HepG2 (cell line): ENCODE results near the gene FAM167B. TPM values are rescaled to one million over a fixed set of nuclear protein-coding genes. Genes with fewer than 3 reads are reported as not detected.

Experiments
- ATAC-seq: fragments of 200-7000 bp; cut with Tn5 transposase; 3 replicates; pipeline ENCODE4 v1.9.1; 2020; ENCODE audit warnings: mild to moderate bottlenecking, moderate library complexity
- BruUV-seq: library from RNA; stranded (reverse); fragments of 400-500 nt; replicated peaks from 2 replicates; lab custom pipeline; 2021; lab: Mats Ljungman, UMichigan
- CTCF ChIA-PET: fragments of 300-600 bp; formaldehyde crosslinking; extraction: SDS; loops from one replicate; lab custom pipeline; 2021; ENCODE audit warnings: low total read pairs, inconsistent platforms, low intra/inter-chr PET ratio; lab: Yijun Ruan, JAX
- POLR2A ChIA-PET: fragments of 350-600 bp; sonication (Branson Sonifier 250); formaldehyde crosslinking; loops from one replicate; lab custom pipeline; 2020; ENCODE audit warnings: antibody characterized with exemption, inconsistent platforms; lab: Yijun Ruan, JAX
- DNase-seq: peaks from one replicate; pipeline ENCODE4 v3.0.0-alpha.2; 2015; ENCODE audit warnings: low spot score
- FAIRE-seq: peaks from 3 replicates; lab custom pipeline; 2011; peaks lifted over from hg19 to GRCh38; lab: Jason Lieb, UNC
- H2AFZ ChIP-seq: one replicate; pipeline ENCODE4 v1.6.1; 2011; ENCODE audit warnings: low read length, inconsistent platforms
- H3K27ac ChIP-seq: fragments of 300-600 bp; 3 replicates; pipeline ENCODE4 v1.8.0; 2011; ENCODE audit warnings: mixed run types, mild to moderate bottlenecking, mixed read lengths, low read length, inconsistent platforms; ENCODE audit not compliant: insufficient read depth; ENCODE audit errors: extremely low read length
- H3K27me3 ChIP-seq, 2 experiments: fragments of 200-600 bp in 1 of 2; 2 replicates in 1 of 2; 3 replicates in 1 of 2; pipeline versions ENCODE4 v1.6.0 to v1.8.0; 2011; ENCODE audit warnings: low read length in 2 of 2, mild to moderate bottlenecking in 2 of 2, moderate library complexity in 2 of 2, inconsistent platforms in 1 of 2; ENCODE audit not compliant: insufficient read depth in 2 of 2, control insufficient read depth in 1 of 2
- H3K36me3 ChIP-seq, 2 experiments: fragments of 200-600 bp in 1 of 2; replicated peaks in 1 of 2; 2 replicates in 1 of 2; 3 replicates in 1 of 2; pipeline versions ENCODE4 v1.5.1 to v1.8.0; 2011; ENCODE audit warnings: low read length in 2 of 2, inconsistent platforms in 1 of 2; ENCODE audit not compliant: insufficient read depth in 2 of 2, control insufficient read depth in 1 of 2
- H3K4me1 ChIP-seq: 2 replicates; pipeline ENCODE4 v1.5.1; 2012; ENCODE audit warnings: low read length, inconsistent platforms; ENCODE audit not compliant: insufficient read depth
- H3K4me2 ChIP-seq: 2 replicates; pipeline ENCODE4 v1.6.0; 2011; ENCODE audit warnings: low read depth, low read length, inconsistent platforms
- H3K4me3 ChIP-seq, 3 experiments: fragments of 200-600 bp in 1 of 3; sonication (generic), shearing (Covaris generic) in 1 of 3; replicated peaks in 1 of 3; 2 replicates each; pipeline ENCODE4 v1.5.1; 2011 to 2016; ENCODE audit warnings: low read length in 3 of 3, inconsistent platforms in 2 of 3, low read depth in 2 of 3, mild to moderate bottlenecking in 2 of 3, control low read depth in 1 of 3, mixed read lengths in 1 of 3; ENCODE audit not compliant: insufficient read depth in 1 of 3
- H3K79me2 ChIP-seq: one replicate; pipeline ENCODE4 v1.6.1; 2011; ENCODE audit warnings: low read length, inconsistent platforms; ENCODE audit not compliant: insufficient read depth
- H3K9ac ChIP-seq: 2 replicates; pipeline ENCODE4 v1.6.0; 2011; ENCODE audit warnings: mild to moderate bottlenecking, low read depth, low read length, inconsistent platforms; ENCODE audit not compliant: insufficient read depth
- H3K9me3 ChIP-seq: 2 replicates; pipeline ENCODE4 v1.5.1; 2012; ENCODE audit warnings: mild to moderate bottlenecking, low read length
- H4K20me1 ChIP-seq: 2 replicates; pipeline ENCODE4 v1.6.0; 2011; ENCODE audit warnings: inconsistent platforms, mild to moderate bottlenecking, low read length, moderate library complexity; ENCODE audit not compliant: insufficient read depth
- CTCF ChIP-seq: sonication (generic); formaldehyde crosslinking; IDR thresholded peaks from 2 replicates; pipeline ENCODE4 v1.5.0; 2020; ENCODE audit warnings: mild to moderate bottlenecking, missing genetic modification reagents, moderate library complexity
- HIC2 ChIP-seq: sonication (generic); formaldehyde crosslinking; IDR thresholded peaks from 2 replicates; pipeline ENCODE4 v1.9.0; 2022; ENCODE audit warnings: low read depth, missing genetic modification reagents
- STAG1 ChIP-seq: sonication (generic); formaldehyde crosslinking; IDR thresholded peaks from 2 replicates; pipeline ENCODE4 v1.4.0; 2020; ENCODE audit warnings: missing genetic modification reagents
- ZNF260 ChIP-seq: sonication (generic); formaldehyde crosslinking; IDR thresholded peaks from 2 replicates; pipeline ENCODE4 v1.4.0; 2020; ENCODE audit warnings: missing genetic modification reagents, low read depth, mild to moderate bottlenecking, borderline replicate concordance
- ZNF670 ChIP-seq: sonication (generic); formaldehyde crosslinking; IDR thresholded peaks from 2 replicates; pipeline ENCODE4 v1.8.0; 2022; ENCODE audit warnings: mild to moderate bottlenecking, missing genetic modification reagents, borderline replicate concordance
- WGBS: methylation state at CpG from one replicate; pipeline ENCODE4 v1.1.6; 2017; ENCODE audit warnings: low lambda C conversion rate; 5-methylcytosine and 5-hydroxymethylcytosine counted together
- in situ Hi-C: cut with HindIII; loops from 2 replicates; pipeline ENCODE4 v1.10.0; 2017; ENCODE audit warnings: low pct_unique_long_range_greater_than_20kb; ENCODE audit not compliant: extremely low pct_ligation_motif_present
- intact Hi-C: fragments of 100-400 bp; cut with micrococcal nuclease; formaldehyde crosslinking; loops from one replicate; pipeline ENCODE4 v1.10.0; 2022; ENCODE audit not compliant: unreplicated experiment
- polyA plus RNA-seq, 8 experiments: library from polyadenylated mRNA; depleted of rRNA in 3 of 8; stranded (reverse) in 7 of 8; unstranded in 1 of 8; fragments of >200 nt; fragmentation: Illumina TruSeq in 4 of 8; extraction: Trizol in 4 of 8; gene quantifications; 2 replicates each; pipeline versions ENCODE4 v1.2.1 to v1.2.3, GENCODE V29; 2011 to 2016; ENCODE audit warnings: low read depth in 4 of 8, missing spikeins in 1 of 8, mixed read lengths in 1 of 8; ENCODE audit not compliant: insufficient read depth in 1 of 8
- total RNA-seq, 5 experiments: library from RNA; depleted of rRNA; stranded (reverse); fragments of >200 nt; fragmentation: Illumina TruSeq; extraction: Trizol; gene quantifications; 2 replicates each; pipeline ENCODE4 v1.2.3, GENCODE V29; 2016; ENCODE audit warnings: low read depth in 1 of 5

FAM167B gene
- total and polyA plus RNA-seq, 2 of the 13 experiments (the other 11 are each of a cell fraction or from before 2014, with no cell fraction given), result 0.15 to 0.70 TPM

GRCh38 chr1:32232558-32233304, 14.3 kb upstream of the FAM167B start (continued):
- TF ChIP-seq HIC2 (no peak), ZNF670 (CRISPR knock-in tag) (no peak)

- ChIA-PET POLR2A (interaction anchor here (1.5 to 4.0 kb wide), 3 partner anchors 15 to 87 kb away, joined by 3 to 22 read pairs (median 6); partner anchors contain the start of gene LCK), CTCF (no interaction called here)
- WGBS, result 93% methylated on average over 4 of the region's 7 CpGs
- Histone ChIP-seq H2AFZ (no peak overlapping the region), H3K36me3 (peaks cover 4 to 14% of the 10 kb centered on the region in 2 experiments; a peak in 4 of 5 replicates), H3K27ac (no peak overlapping the region), H3K27me3 (no peaks in the 10 kb centered on the region), H3K4me3 (no peak overlapping the region), H3K79me2 (no peaks in the 10 kb centered on the region), H4K20me1 (no peaks in the 10 kb centered on the region), H3K9me3 (no peaks in the 10 kb centered on the region), H3K4me2 (no peak overlapping the region), H3K9ac (no peak overlapping the region), H3K4me1 (peaks cover 14% of the 10 kb centered on the region)
- FAIRE-seq (no peak), ATAC-seq (peak; percentile 19; the same call in 2 of the 3 replicates), DNase-seq (no peak)
- no TSS peak for BruUV-seq
- in situ Hi-C loops (no loop called here), intact Hi-C loops (no loop called here)
- TF ChIP-seq ZNF260 (CRISPR knock-in tag) (no peak), STAG1 (CRISPR knock-in tag) (peak; percentile 6; the same call in 1 of the 2 replicates), CTCF (CRISPR knock-in tag) (peak; percentile 36)
Observed at GRCh38 chr1:32234792-32235191, 12.2 kb upstream of the FAM167B start.
